GM10266 (cell line): Measurements from ENCODE around the gene TEKT5.
"Not testable (repeated sequence)": the region's sequence is repeated elsewhere in the genome, so short reads cannot be mapped to it uniquely, and the experiment has no call there.

Source experiments
- DNase-seq: peaks from one replicate; pipeline ENCODE4 v3.0.0; 2012; ENCODE audit errors: extremely low spot score
- TF ChIP-seq, protein P1 (sequence below): IDR thresholded peaks from 2 replicates; pipeline ENCODE4 v1.5.1; 2012; ENCODE audit warnings: mild to moderate bottlenecking, low read depth; ENCODE audit not compliant: control insufficient read depth, insufficient read depth; ENCODE audit errors: missing control alignments

The TEKT5 gene

GRCh38 chr16:10635365-10636021, 59.2 kb downstream of the TEKT5 start:
- TF ChIP-seq, protein P1, sequence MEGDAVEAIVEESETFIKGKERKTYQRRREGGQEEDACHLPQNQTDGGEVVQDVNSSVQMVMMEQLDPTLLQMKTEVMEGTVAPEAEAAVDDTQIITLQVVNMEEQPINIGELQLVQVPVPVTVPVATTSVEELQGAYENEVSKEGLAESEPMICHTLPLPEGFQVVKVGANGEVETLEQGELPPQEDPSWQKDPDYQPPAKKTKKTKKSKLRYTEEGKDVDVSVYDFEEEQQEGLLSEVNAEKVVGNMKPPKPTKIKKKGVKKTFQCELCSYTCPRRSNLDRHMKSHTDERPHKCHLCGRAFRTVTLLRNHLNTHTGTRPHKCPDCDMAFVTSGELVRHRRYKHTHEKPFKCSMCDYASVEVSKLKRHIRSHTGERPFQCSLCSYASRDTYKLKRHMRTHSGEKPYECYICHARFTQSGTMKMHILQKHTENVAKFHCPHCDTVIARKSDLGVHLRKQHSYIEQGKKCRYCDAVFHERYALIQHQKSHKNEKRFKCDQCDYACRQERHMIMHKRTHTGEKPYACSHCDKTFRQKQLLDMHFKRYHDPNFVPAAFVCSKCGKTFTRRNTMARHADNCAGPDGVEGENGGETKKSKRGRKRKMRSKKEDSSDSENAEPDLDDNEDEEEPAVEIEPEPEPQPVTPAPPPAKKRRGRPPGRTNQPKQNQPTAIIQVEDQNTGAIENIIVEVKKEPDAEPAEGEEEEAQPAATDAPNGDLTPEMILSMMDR: no peak
- no peak for DNase-seq

- not testable (repeated sequence) for DNase-seq
Measured at GRCh38 chr16:10633429-10633828, 61.3 kb downstream of the TEKT5 start.

GRCh38 chr16:10631886-10632285, 62.8 kb downstream of the TEKT5 start:
- no peak for DNase-seq
- TF ChIP-seq, protein P1: no peak

GRCh38 chr16:10629592-10629963, 65.2 kb downstream of the TEKT5 start:
- DNase-seq: no peak
- TF ChIP-seq, protein P1: no peak

DNA sequence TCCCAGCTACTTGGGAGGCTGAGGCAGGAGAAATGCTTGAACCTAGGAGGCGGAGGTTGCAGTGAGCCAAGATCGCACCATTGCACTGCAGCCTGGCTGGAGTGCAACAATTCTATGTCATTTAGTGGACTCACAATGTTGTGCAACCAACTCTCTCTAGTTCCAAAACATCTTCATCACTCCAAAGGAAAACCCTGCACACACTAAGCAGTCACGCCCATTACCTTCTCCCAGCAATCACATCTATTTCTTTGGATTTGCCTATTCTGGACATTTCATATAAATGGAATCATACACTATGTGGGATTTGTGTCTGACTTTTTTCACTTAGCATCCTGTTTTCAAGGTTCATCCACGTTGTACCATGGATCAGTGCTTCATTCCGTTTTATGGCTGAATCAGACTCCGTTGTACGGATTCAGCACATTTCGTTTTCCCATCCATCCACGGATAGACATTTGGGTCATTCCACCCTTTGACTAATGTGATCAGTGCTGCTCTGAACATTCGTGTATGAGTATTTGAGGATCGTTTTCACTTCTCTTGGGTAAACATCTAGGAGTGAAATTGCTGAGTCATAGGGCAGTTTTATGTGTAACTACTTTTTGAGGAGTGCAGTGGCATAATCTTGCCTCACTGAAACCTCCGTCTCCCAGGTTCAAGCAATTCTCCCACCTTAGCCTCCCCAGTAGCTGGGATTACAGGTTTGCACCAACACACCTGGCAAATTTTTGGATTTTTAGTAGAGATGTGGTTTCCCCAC, 69.0 kb downstream of the TEKT5 start:
- TF ChIP-seq, protein P1: no peak
- DNase-seq: no peak

GRCh38 chr16:10624527-10624926, 70.2 kb downstream of the TEKT5 start:
- TF ChIP-seq, protein P1: no peak
- DNase-seq: no peak

DNA sequence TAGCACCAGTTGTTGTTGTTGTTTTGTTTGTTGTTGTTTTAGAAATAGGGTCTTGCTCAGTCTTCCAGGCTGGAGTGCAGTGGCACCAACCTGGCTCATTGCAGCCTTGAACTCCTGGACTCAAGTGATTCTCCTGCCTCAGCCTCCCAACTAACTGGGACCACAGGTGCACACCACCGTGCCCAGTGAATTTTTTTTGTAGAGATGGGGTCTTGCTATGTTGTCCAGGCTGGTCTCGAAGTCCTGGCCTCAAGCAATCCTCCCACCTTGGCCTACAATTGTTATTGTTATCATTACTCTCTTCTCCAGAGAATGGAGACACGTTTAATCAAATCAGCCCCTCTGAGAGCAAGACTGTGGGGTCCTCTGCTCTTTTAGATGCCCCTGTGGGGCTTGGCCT, 71.7 kb downstream of the TEKT5 start:
- TF ChIP-seq, protein P1: no peak

More for the DNA sequence above, 71.7 kb downstream of the TEKT5 start:
- DNase-seq: no peak
